MM.1S (cell line): Measurements from ENCODE around the gene TAF11.

Experiments
- DNase-seq: peaks from one replicate; pipeline ENCODE4 v3.0.0-alpha.2; 2015
- H2AFZ ChIP-seq: fragments of 300-600 bp; sonication (generic); 2 replicates; pipeline ENCODE4 v1.6.0; 2016; ENCODE audit warnings: antibody characterized with exemption, low read length
- H3F3A ChIP-seq: fragments of 300-600 bp; sonication (generic); 2 replicates; pipeline ENCODE4 v1.6.1; 2016; ENCODE audit warnings: mild to moderate bottlenecking, antibody characterized with exemption, low read length, moderate library complexity, mixed read lengths; ENCODE audit not compliant: insufficient read depth
- H3K27ac ChIP-seq: fragments of 300-600 bp; sonication (generic); 2 replicates; pipeline ENCODE4 v1.5.1; 2016; ENCODE audit warnings: mild to moderate bottlenecking, low read length
- H3K27me3 ChIP-seq: fragments of 300-600 bp; sonication (generic); replicated peaks from 2 replicates; pipeline ENCODE4 v1.6.0; 2016; ENCODE audit warnings: low read length; ENCODE audit not compliant: insufficient read depth
- H3K36me3 ChIP-seq: fragments of 300-600 bp; sonication (generic); replicated peaks from 2 replicates; pipeline ENCODE4 v1.6.1; 2016; ENCODE audit warnings: mild to moderate bottlenecking, low read length, mixed read lengths; ENCODE audit not compliant: insufficient read depth
- H3K4me1 ChIP-seq: fragments of 300-600 bp; sonication (generic); 2 replicates; pipeline ENCODE4 v1.6.1; 2016; ENCODE audit warnings: low read length, mixed read lengths
- H3K4me2 ChIP-seq: fragments of 300-600 bp; sonication (generic); 2 replicates; pipeline ENCODE4 v1.6.0; 2016; ENCODE audit warnings: low read depth, low read length
- H3K4me3 ChIP-seq: fragments of 300-600 bp; sonication (generic); 2 replicates; pipeline ENCODE4 v1.5.1; 2016; ENCODE audit warnings: low read length, mixed read lengths
- H3K79me2 ChIP-seq: fragments of 300-600 bp; sonication (generic); 2 replicates; pipeline ENCODE4 v1.6.1; 2016; ENCODE audit warnings: mixed run types, low read length, mixed read lengths
- H3K9ac ChIP-seq: fragments of 300-600 bp; sonication (generic); 2 replicates; pipeline ENCODE4 v1.6.1; 2016; ENCODE audit warnings: low read length, mixed read lengths
- H3K9me2 ChIP-seq: fragments of 300-600 bp; sonication (generic); replicated peaks from 2 replicates; pipeline ENCODE4 v1.6.1; 2016; ENCODE audit warnings: mild to moderate bottlenecking, low read length, mixed read lengths; ENCODE audit not compliant: insufficient read depth
- H3K9me3 ChIP-seq: fragments of 300-600 bp; sonication (generic); replicated peaks from 2 replicates; pipeline ENCODE4 v1.6.1; 2016; ENCODE audit warnings: mild to moderate bottlenecking, low read length, mixed read lengths; ENCODE audit not compliant: insufficient read depth
- H4K20me1 ChIP-seq: fragments of 300-600 bp; sonication (generic); 2 replicates; pipeline ENCODE4 v1.6.1; 2016; ENCODE audit warnings: mild to moderate bottlenecking, low read length, moderate library complexity, mixed read lengths; ENCODE audit not compliant: insufficient read depth
- CTCF ChIP-seq: fragments of 300-600 bp; sonication (generic); IDR thresholded peaks from 2 replicates; pipeline ENCODE4 v1.5.1; 2016; ENCODE audit warnings: antibody characterized with exemption, low read length, mixed read lengths
- EZH2 ChIP-seq: fragments of 300-600 bp; sonication (generic); optimal IDR thresholded peaks from 2 replicates; pipeline ENCODE3; 2017; ENCODE audit warnings: low read depth, mild to moderate bottlenecking, antibody characterized with exemption, low read length, mixed read lengths
- EZH2phosphoT487 ChIP-seq: fragments of 300-600 bp; sonication (generic); IDR thresholded peaks from 2 replicates; pipeline ENCODE4 v1.6.1; 2018; ENCODE audit warnings: antibody characterized with exemption, low read length

Gene TAF11

GRCh38 chr6:34829137-34829536 is 58.7 kb downstream of the TAF11 start:
- no peak for DNase-seq
- Histone ChIP-seq H3K9ac (no peak overlapping the region), H3K9me3 (no peaks in the 10 kb centered on the region), H3F3A (no peaks in the 10 kb centered on the region), H3K79me2 (no peaks in the 10 kb centered on the region), H3K27me3 (no peaks in the 10 kb centered on the region), H3K9me2 (no peaks in the 10 kb centered on the region), H3K36me3 (no peaks in the 10 kb centered on the region), H3K4me1 (no peaks in the 10 kb centered on the region), H4K20me1 (no peaks in the 10 kb centered on the region), H3K4me3 (no peak overlapping the region), H3K4me2 (no peak overlapping the region), H2AFZ (no peak overlapping the region), H3K27ac (no peak overlapping the region)
- TF ChIP-seq CTCF (no peak), EZH2 (no peak), EZH2phosphoT487 (no peak)
